Right atrium auricular region (tissue), 2 donors: ENCODE data around the gene BCAS4. TPM values are rescaled to one million over a fixed set of nuclear protein-coding genes. Genes with fewer than 3 reads are reported as not detected.

Experiments used
- DNase-seq: peaks from one replicate; pipeline ENCODE4 v3.0.0-alpha.2; 2019; ENCODE audit warnings: low spot score
- H3K27ac ChIP-seq, 2 donors: fragments of 200-600 bp; sonication (generic); 1 replicate in 1 of 2; 2 replicates in 1 of 2; pipeline ENCODE4 v1.5.1; 2016 to 2019
- H3K27me3 ChIP-seq, 2 donors: fragments of 200-600 bp; sonication (generic); one replicate each; pipeline versions ENCODE4 v1.5.1 to v1.6.0; 2017 to 2019
- H3K36me3 ChIP-seq: fragments of 200-600 bp; sonication (generic); one replicate; pipeline ENCODE4 v1.5.1; 2016
- H3K4me1 ChIP-seq, 2 donors: fragments of 200-600 bp; sonication (generic); one replicate each; pipeline versions ENCODE4 v1.5.1 to v1.6.0; 2017 to 2019
- H3K4me3 ChIP-seq, 2 donors: fragments of 200-600 bp; sonication (generic); 1 replicate in 1 of 2; 2 replicates in 1 of 2; pipeline ENCODE4 v1.5.1; 2017 to 2019; ENCODE audit warnings: mild to moderate bottlenecking in 1 of 2, moderate library complexity in 1 of 2
- H3K9me3 ChIP-seq, 2 donors: fragments of 200-600 bp; sonication (generic); one replicate each; pipeline ENCODE4 v1.5.1; 2019
- total RNA-seq, 2 donors: library from RNA; depleted of rRNA; stranded (reverse); fragments of >200 nt; gene quantifications; one replicate each; pipeline ENCODE4 v1.1.0, GENCODE V29; 2016
- TF ChIP-seq, protein P1 (sequence below), 2 donors: fragments of 200-600 bp; sonication (generic); IDR thresholded peaks; one replicate each; pipeline ENCODE4 v1.5.1; 2019; ENCODE audit warnings: antibody characterized with exemption in 2 of 2

The BCAS4 gene
- total RNA-seq, 2 donors from 2014 or later = 1.5 to 2.2 TPM

DNA sequence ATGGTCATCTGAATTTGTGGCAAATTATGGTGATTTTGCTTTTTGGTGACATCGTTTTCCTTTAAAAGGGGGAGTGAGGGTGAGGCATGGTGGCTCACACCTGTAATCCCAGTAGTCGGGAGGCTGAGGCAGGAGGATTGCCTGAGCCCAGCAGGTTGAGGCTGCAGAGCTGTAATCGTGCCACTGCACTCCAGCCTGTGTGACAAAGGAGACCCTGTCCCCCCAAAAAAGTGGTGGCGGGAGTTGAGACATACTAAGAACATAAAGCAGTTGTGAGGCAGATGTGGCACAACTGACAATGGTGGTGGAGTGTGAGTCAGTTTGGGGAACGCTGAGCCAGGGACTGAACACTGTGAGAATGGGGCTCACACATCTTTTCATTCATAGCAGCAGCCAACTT is 90.9 kb downstream of the BCAS4 start:
- H3K9me3 ChIP-seq = no peaks in the 10 kb centered on the region
- H3K4me1 ChIP-seq = no peaks in the 10 kb centered on the region
- no peak overlapping the region for H3K27ac ChIP-seq
- TF ChIP-seq, protein P1, sequence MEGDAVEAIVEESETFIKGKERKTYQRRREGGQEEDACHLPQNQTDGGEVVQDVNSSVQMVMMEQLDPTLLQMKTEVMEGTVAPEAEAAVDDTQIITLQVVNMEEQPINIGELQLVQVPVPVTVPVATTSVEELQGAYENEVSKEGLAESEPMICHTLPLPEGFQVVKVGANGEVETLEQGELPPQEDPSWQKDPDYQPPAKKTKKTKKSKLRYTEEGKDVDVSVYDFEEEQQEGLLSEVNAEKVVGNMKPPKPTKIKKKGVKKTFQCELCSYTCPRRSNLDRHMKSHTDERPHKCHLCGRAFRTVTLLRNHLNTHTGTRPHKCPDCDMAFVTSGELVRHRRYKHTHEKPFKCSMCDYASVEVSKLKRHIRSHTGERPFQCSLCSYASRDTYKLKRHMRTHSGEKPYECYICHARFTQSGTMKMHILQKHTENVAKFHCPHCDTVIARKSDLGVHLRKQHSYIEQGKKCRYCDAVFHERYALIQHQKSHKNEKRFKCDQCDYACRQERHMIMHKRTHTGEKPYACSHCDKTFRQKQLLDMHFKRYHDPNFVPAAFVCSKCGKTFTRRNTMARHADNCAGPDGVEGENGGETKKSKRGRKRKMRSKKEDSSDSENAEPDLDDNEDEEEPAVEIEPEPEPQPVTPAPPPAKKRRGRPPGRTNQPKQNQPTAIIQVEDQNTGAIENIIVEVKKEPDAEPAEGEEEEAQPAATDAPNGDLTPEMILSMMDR (IDR thresholded peaks at IDR 0.05) = no peak
- no peaks in the 10 kb centered on the region for H3K27me3 ChIP-seq
- peaks cover 8% of the 10 kb centered on the region for H3K36me3 ChIP-seq
- no peak overlapping the region for H3K4me3 ChIP-seq
- no peak for DNase-seq

GRCh38 chr20:50886184-50886790 is 91.4 kb downstream of the BCAS4 start:
- no peaks in the 10 kb centered on the region for H3K9me3 ChIP-seq
- H3K4me3 ChIP-seq = no peak overlapping the region
- H3K36me3 ChIP-seq = peaks cover 12% of the 10 kb centered on the region
- DNase-seq = no peak
- no peaks in the 10 kb centered on the region for H3K27me3 ChIP-seq
- TF ChIP-seq, protein P1 (IDR thresholded peaks at IDR 0.05) = no peak
- no peaks in the 10 kb centered on the region for H3K4me1 ChIP-seq
- no peak overlapping the region for H3K27ac ChIP-seq

GRCh38 chr20:50887576-50887975 is 92.7 kb downstream of the BCAS4 start:
- TF ChIP-seq, protein P1 (IDR thresholded peaks at IDR 0.05) = no peak
- no peaks in the 10 kb centered on the region for H3K4me1 ChIP-seq
- H3K27me3 ChIP-seq = no peaks in the 10 kb centered on the region
- no peaks in the 10 kb centered on the region for H3K9me3 ChIP-seq
- peaks cover 23% of the 10 kb centered on the region for H3K36me3 ChIP-seq
- no peak for DNase-seq
- no peak overlapping the region for H3K27ac ChIP-seq
- no peak overlapping the region for H3K4me3 ChIP-seq

DNA sequence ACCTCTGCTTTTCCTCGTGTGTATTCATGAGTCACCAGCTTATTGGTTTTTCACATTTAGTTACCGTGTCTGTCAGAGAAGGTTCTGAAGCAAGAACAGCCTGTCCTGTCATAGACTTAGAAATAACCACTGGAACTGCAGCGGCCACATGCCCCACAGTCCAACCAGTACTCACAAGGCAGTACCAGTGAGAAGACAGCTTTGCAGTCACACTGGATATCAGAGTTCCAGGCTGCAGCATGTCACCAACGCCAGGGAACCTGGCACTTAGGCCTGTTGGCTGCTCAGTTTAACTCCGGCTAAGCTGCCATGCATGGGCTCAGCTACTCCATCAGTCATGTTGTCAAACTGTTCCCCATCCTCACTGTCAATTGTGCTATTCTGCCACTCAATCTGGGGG is 96.3 kb downstream of the BCAS4 start:
- H3K36me3 ChIP-seq = peaks cover 43% of the 10 kb centered on the region
- H3K4me3 ChIP-seq = no peak overlapping the region
- DNase-seq = no peak
- H3K27ac ChIP-seq = no peak overlapping the region
- no peaks in the 10 kb centered on the region for H3K9me3 ChIP-seq
- H3K27me3 ChIP-seq = no peaks in the 10 kb centered on the region
- TF ChIP-seq, protein P1 (IDR thresholded peaks at IDR 0.05) = no peak
- no peaks in the 10 kb centered on the region for H3K4me1 ChIP-seq

DNA sequence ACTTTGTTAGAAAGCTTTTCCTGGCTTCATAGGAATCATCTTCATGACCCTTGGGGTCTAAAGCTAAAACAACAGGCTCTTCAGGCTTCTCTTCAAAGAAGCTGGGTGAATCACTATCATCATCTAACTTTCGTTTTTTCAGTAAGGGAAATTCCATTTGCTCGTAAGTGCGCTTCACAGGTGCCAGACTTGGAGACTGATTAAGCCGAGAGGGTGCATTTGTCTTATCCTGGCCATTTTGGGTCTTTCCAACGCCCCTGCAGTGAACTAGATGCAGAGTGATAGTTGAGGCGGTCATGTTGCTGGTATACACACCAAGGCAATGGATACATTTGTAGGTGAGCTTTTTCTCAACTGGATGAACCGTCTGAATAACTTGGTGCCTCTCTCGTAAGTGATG is 97.5 kb downstream of the BCAS4 start:
- DNase-seq = no peak
- Histone ChIP-seq H3K4me1 (no peaks in the 10 kb centered on the region), H3K27ac (no peak overlapping the region), H3K36me3 (peaks cover 48% of the 10 kb centered on the region), H3K27me3 (no peaks in the 10 kb centered on the region), H3K4me3 (no peak overlapping the region), H3K9me3 (no peaks in the 10 kb centered on the region)
- TF ChIP-seq, protein P1 (IDR thresholded peaks at IDR 0.05) = no peak

GRCh38 chr20:50893620-50894019 is 98.8 kb downstream of the BCAS4 start:
- no peaks in the 10 kb centered on the region for H3K4me1 ChIP-seq
- no peaks in the 10 kb centered on the region for H3K27me3 ChIP-seq
- no peak for DNase-seq
- H3K27ac ChIP-seq = no peak overlapping the region
- peaks cover 49% of the 10 kb centered on the region for H3K36me3 ChIP-seq
- H3K9me3 ChIP-seq = no peaks in the 10 kb centered on the region
- H3K4me3 ChIP-seq = no peak overlapping the region
- TF ChIP-seq, protein P1 (IDR thresholded peaks at IDR 0.05) = no peak
